OCI-LY1 (cell line): Measurements from ENCODE around the gene DFFA.

Experiments used
- EZH2 ChIP-seq: fragments of 200-600 bp; sonication (generic), shearing (Covaris generic); IDR thresholded peaks from 2 replicates; pipeline ENCODE4 v1.8.0; 2017; ENCODE audit warnings: borderline replicate concordance, mixed run types, mild to moderate bottlenecking, antibody characterized with exemption, low read length, moderate library complexity, mixed read lengths
- TF ChIP-seq, protein P1 (sequence below): fragments of 200-600 bp; sonication (generic), shearing (Covaris generic); IDR thresholded peaks from 2 replicates; pipeline ENCODE4 v1.5.1; 2017; ENCODE audit warnings: mild to moderate bottlenecking, antibody characterized with exemption, low read length, moderate library complexity, mixed read lengths

GRCh38 chr1:10513199-10513598, 40.9 kb upstream of the DFFA start:
- TF ChIP-seq, protein P1, sequence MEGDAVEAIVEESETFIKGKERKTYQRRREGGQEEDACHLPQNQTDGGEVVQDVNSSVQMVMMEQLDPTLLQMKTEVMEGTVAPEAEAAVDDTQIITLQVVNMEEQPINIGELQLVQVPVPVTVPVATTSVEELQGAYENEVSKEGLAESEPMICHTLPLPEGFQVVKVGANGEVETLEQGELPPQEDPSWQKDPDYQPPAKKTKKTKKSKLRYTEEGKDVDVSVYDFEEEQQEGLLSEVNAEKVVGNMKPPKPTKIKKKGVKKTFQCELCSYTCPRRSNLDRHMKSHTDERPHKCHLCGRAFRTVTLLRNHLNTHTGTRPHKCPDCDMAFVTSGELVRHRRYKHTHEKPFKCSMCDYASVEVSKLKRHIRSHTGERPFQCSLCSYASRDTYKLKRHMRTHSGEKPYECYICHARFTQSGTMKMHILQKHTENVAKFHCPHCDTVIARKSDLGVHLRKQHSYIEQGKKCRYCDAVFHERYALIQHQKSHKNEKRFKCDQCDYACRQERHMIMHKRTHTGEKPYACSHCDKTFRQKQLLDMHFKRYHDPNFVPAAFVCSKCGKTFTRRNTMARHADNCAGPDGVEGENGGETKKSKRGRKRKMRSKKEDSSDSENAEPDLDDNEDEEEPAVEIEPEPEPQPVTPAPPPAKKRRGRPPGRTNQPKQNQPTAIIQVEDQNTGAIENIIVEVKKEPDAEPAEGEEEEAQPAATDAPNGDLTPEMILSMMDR = no peak
- TF ChIP-seq EZH2 = no peak
